ENCODE data around the gene SLC39A13.
A peak's percentile ranks its signal among the peaks of the same experiment; 100 is the strongest.

The SLC39A13 gene

DNA sequence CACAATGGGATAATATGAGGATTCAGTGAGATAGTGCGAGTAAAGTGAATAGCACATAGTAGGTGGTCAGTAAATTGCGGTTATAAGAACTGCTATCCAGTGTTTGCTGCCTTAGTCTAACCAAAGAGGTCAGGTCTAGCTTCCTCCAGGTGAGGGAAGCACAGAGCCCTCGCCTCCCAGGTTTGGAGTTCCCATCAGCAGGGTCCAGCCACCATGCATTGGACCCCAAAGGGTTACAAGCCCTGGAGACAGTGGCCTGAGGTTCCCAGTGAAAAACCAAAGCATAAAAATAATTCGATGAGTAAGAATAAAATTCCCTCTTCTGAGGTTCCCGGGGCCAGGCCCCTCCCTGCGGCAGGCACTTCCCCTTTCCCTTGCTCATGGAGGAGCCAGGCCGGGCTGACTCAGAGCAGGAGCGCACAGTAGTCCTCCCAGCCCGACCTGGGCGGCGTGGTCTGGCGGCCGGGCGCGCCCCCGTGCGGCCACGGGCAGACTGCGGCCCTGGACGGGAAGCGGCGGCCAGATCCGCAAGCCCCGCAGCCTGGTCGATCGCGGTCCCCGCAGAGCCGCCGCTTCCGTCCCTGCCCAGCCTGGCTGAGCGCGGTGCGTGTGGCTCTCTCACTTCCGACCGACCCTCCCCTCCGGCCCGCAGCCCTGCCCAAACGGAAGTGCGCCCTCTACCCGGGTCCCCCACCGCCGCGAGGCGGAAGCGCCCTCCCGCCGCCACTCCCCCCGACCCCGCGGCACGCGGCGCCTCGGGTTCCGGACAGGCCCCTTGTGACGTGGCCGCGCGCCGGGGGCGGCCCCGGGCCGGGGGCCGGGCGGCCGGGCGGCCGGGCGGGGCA, at the start of gene SLC39A13:
SLC39A13 (plus strand) TSS at position 845 of the 845 bp plus-strand sequence. CDS start 1,505 bp downstream, outside the sequence.
- peak; percentile 90 for DNase-seq

DNA sequence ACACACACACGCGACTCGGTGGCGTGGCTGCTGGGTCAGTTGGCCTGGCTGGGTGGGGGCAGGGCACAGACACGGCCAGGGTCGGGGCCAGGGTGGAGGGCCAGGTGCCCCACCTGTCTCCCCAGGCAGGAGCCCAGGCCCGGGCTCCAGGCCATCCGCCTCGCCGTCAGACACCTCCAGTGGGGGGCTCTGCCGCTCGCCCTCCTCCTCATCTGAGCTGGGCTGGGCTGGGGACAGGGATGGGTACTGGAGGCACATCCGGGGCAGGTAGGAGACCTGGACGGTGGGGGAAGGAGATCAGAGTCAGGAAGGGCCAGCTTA, 49.7 kb upstream of the SLC39A13 start:
- DNase-seq = no peak

DNA sequence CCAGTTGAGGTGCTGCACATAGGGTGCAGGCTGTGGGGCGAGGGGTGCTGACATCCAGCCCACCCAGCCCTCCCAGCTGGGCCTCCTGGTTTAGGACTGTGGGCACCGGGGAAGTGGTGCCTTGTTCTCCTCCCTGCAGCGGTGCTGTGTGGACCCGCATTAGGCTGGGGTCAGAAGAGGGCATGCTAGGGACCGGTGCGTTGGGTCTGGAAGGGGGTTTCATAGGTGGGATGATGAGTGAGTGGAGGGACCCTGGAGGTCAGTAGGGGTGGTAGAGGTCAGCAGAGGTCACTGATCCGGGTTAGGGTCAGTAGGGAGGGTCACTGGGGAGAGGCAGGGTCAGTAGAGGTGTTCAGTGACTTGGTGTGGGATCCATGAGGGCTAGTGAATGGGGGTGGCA, 49.2 kb upstream of the SLC39A13 start:
- no peak for DNase-seq

DNA sequence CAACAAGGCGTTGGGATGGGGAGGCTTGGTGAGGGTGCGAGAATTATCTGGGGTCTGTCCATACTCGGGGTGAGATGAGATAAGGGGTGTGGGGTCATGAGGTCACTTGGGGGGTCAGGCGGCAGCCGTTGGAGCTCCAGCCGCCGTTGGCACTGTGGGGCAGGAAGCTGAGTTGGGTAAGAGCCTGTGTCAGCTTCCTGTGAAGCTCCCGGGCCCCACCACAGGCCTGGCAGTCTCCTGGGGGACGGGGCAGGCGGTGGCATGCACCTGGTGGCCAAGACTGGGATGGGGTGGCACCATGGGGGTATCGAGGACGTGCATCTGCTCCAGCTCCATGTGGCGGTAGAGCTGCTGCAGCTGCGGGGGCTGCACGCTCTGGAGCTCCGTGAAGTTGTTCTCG, 48.8 kb upstream of the SLC39A13 start:
- DNase-seq = no peak

DNA sequence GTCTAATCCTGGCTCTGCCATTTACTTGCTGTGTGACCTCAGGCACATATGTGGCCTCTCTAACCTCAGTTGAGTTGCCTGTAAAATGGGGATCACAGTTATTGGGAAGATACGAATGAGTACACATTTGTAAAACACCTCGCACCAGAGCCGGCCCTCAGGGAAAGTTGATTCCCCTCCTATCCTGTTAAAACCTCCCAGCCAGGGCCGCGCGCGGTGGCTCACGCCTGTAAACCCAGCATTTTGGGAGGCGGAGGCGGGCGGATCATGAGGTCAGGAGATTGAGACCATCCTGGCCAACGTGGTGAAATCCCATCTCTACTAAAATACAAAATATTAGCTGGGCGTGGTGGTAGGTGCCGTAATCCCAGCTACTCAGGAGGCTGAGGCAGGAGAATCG, 48.0 kb upstream of the SLC39A13 start:
- DNase-seq = no peak

DNA sequence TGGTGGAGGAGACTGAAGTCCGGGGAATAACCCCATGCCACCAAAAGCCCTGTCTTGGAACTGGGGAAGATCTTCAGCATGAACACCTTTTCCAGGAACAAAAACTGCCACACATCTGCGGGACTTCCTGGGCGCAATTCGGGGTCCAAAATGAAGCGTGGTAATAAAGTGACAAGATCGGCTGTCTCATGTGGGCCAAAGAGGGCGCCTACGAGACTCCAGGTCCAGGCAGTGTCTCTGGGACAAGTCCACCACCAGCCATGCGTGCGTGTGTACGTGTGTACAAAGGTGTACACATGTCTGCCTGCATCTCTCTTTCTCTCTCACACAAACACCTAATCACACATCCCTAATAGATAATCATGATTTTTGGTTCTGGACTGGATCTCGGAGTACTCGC, 47.0 kb upstream of the SLC39A13 start:
- no peak for DNase-seq

DNA sequence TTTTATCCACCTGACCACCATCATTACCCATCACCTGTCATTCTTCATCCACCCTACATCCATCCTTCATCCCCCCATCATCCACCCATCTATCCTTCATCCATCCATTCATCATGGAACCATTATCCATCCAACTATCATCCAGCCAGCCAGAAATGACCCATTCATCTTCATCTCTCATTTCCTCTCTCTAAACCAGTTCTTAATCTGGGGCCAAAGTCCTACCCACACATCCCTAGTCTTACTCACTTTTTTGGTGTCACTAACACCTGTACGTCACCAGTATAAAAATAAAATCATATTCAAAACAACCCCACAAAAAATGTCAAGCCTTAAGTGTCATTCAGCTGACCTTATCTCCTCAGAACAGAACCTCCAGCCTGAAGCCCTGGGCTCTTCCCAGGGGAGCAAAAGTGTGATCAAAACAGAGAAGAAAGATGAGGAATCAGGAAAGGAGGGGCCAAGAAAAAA, 42.3 kb upstream of the SLC39A13 start:
- no peak for DNase-seq

DNA sequence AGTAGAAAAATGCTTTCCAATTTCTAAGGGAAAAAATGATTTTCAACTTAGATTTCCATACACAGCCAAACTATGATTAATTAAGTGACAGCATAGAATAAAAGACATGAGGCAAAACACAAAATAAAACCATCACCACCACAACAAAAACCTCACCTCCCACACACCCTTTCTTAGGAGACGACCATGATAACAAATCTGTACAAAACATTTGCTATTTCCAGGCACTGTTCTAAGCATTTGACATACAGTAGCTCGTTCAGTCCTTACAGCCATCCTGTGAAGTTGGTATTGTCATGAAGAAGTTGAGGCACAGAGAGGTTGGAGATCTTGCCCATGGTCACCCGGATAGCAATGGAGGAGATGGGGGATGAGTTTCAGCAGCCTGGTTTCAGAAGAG, 38.7 kb upstream of the SLC39A13 start:
- no peak for DNase-seq

DNA sequence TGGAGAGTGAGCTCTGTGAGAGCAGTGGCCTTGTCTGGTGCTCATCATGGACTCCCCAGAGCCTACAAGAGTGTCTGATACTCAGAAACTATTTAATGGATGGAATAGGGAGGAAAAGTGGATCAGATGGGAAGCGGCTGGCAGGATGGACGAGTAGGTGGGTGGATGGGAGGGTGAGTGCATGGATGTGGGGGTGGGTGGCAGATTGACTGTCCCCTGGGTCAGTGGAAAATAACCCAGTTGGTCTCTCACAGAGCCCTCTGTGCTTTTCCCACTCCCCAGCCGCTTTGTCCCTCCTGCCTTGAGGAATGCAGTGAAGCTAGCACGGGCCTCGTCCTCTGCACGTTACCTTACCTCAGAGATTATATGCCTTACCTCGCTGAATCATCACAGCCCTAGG, 36.0 kb upstream of the SLC39A13 start:
- DNase-seq = no peak

DNA sequence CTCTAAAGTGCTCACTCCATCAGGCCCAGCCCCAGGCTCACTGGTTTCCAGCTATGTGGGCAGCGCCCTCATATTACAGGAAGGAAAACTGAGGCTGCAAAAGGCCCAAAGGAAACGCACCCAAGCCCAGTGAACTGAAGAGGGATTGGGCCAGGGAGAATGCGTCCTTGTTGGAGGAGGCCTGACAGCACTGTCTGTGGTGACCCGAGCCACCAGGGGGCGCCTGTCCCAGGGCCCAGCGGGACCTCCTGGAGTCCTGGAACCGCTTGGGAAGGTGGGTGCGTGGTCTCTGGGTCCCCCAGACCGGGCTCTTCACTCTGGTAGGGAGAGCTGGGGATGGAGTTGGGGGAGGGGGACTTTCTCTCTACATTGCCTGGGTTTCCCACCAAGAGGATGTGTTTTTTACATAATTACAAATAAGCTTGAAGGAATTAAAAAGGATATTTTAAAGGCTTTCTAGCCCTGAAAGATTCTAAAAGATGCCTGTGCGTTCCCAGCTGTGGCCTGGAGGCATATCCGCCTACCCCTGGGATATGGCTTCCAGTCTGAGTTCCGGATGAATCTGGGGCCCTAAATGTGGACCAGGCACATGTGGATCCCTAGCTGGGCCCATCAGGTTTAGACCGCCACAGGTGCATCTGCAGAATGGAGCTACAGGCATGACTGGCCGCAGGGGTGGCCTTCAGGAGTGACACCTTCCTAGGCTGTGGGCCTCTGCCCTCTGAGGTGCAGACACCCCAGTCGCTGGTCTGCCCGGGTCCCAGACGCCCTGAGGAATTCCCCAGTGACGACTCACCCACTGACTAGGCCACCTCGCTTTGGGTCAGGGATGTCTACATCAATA, 34.3 kb upstream of the SLC39A13 start:
- DNase-seq = peak; percentile 74

DNA sequence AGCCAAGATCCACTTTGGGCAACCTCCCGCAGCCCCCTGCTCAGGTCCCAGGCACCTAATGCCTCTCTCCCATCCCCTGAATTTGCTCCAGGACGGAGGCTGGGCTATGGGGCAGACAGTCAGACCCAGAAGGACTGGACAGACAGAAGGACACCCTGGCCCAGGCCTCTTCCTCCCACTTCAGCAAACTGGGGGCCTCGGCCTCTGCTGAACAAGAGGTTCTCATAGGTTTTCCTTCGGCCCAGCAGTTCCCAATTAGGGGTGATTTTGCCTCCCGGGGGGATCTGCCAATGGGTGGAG, 33.7 kb upstream of the SLC39A13 start:
- DNase-seq = no peak

DNA sequence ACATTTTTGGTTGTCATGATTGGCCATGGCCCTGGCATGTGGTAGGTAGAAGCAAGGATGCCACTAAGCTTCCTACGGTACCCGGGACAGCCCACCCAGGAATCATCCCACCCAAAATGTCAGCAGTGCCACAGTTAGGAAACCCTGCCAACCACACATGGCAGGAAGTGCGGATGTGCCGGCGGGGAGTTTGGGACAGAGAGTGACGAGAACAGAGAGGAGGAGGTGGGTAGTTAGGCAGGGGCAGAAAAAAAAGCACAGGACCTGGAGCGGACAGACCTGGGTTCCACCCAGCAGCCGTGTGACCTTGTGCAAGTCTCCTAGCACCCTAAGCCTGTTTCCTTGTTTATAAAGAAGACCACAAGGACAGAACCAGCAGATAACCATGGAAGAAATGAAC, 33.4 kb upstream of the SLC39A13 start:
- DNase-seq = no peak

DNA sequence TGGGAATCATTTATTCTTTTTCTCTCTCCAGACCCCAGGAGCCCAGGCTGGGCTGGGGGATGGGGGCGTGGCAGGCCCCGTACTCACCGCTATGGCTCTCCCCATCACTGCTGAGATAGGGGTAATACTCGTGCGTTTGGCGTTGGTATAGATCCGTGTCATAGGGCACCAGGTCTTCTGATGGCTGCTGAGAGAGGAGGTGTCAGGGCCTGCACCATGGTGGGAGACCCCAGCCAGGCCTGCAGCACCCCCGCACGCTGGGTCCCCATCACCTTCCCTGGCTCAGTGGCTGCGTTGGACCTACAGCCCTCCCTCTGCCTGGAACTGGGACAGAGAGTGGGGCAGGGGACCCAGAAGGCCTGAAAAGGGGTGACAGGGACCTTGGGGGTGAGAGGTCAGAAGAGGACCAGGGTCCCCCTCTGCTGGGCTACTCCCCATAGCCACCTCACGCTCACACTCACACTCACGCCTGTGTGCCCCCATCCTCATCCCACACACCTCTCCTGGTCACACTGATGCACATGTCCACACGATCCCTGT, 32.8 kb upstream of the SLC39A13 start:
- DNase-seq = no peak

DNA sequence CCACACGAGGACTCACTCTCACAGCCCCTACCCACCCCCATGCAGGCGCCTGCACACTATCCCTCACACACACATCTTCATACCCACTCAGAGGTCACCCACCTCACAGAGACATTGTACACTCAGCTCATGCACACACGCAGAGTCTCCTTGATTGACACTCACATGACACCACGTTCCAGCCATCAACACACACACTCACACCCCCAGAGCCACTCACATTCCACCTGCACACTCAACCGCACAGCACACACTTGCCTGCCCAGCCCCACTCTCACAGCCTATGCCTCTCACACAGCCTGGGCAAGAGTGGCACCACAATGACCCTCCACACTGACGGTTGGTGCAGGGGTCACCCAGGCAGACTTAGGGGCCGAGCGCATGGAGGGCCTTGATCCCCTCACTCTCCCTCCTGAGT, 32.3 kb upstream of the SLC39A13 start:
- no peak for DNase-seq

DNA sequence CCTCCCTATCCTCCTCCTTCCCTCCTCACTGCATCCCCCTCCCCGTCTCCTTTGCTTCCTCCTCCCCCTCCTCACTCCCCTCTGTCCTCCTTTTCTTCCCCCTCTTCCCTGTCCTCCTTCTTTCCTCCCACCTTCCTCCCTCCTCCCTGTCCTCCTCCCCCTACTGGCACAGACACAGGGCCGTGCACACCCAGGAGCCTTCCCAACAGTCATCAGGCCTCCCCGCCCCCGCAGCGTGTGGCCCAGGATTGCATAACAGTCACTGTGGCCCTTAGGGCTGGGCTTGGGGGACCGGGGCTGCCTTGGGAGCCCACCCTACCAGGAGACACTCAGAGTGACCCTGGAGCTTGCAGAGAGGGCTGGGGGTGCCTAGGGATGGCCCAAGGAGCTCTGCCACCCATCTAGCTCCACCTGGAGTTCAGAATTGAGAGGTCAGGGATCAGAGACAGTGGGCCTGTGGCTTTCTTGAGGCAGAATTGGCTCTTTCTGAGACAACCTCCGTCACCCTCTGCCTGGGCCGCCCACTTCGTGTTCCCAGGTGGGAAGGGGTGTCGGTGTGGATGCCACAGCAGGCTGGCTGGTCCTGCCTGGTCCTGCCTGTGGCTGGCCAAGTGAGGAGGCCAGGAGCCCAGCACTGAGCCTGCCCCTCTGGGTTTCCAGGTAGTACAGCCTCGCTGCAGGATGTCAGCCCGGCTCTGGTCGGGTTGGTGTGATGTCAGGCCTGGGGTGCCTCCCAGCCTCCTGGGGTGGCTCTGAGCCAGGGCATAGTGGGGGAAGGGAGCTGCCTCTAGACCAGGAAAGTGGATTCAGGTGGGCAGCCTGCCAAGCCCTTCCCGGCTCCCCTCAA, 31.6 kb upstream of the SLC39A13 start:
- DNase-seq = no peak

DNA sequence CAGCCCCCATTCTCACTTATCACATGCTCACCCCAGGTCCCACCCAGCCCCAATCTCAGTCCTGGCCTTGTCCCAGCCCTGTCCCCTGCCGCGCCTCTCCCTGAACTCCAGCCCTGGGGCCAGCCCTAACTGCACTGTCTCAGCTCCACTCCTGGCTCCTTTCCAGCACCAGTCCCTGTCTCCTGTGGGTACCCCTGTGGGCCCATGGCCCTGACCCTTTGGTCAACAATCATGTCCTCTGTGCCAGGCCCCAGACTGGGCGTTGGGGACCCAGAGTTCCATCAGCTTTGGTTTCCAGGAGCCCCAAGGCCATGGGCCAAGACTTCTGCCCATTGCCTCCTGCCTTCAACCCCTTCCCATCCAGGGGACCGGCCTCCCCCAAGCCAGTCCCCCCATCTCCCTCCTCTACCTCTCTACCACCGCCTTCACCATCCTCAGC, 30.8 kb upstream of the SLC39A13 start:
- no peak for DNase-seq

DNA sequence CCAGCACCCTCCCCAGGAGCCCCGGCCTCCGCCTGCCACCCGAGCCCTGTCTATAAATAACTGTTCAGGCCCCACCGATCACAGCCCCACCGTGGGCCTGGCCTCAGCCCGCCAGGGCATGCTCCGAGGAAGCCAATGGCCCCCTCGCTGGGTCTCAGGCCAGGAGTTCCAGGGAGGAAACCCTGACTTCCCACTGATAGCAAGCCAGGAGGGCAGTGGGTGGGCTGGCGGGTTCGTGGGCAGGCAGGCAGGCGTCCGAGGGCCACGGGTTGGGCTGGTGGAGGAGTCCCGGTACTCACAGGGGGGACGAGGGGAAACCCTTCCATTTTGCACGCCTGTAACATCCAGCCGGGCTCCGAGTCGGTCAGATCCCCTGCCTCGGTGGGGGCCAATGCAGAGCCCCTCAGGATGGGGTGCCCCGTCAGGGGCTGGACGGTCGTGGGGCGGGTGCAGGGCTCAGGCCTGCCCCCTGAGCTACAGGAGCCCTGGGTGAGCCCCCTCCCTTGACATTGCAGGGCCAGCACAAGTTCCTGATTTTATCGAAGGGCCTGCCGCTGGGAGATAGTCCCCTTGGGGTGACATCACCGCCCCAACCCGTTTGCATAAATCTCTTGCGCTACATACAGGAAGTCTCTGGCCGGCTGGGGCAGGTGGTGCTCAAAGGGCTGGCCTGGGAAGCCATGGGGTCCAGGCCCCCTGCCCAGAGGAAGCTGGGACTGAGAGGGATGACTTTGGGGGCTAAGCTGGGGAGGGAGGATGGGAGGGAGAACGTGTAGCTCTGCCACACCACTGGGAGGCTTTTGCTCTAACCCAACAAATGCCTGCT, 30.2 kb upstream of the SLC39A13 start, which contains the start of gene SPI1:
SPI1 (minus strand) TSS at position 538 of the 826 bp plus-strand sequence; CDS start at position 344, 194 bp downstream.
- no peak for DNase-seq

DNA sequence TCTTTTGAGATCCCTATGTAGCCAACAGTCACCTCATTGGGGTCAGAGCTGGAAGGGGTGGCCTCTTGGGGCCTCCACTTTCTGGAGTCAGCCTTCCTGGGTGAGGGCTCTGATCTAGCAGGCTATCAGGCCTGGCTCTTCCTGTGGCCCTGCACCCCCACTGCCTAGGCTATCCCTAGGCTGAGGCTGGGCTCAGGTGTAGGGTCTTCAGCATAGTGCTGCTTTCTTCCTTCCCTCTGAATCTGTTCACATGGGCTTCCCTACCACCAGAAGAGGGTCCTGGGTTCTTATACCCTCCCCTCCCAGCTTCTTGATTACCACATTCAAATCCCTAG, 29.6 kb upstream of the SLC39A13 start:
- no peak for DNase-seq

DNA sequence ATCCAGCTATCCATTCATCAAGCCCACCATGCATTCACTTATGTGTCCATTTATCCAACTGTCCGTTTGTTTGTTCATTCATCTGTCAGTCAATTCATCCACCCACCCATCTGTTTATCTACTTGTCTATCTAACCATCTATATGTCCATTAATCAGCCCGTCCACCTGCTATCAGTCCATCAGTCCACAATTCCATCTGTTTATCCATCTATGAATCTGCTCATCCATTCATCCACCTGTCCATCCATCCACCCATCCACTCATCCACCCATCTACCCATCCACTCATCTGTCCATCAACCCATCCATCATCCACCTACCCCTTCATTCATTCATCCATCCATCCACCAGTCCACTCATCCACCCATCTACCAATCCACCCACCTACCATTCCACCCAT, 29.1 kb upstream of the SLC39A13 start:
- DNase-seq = no peak

DNA sequence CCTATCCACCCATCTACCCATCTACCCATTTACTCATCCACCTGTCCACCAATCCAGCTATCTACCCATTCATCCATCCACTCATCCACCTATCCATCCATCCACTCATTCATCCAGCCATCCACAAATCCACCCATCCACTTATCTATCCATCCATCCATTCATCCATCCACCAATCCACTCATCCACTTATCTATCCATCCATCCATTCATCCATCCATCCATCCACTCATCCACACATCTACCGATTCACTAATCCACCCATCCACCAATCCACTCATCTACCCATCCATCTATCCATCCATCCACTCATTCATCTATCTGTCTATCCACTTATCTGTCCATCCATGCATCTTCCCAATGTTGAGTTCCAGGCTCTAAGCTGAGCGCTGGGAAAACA, 28.3 kb upstream of the SLC39A13 start:
- no peak for DNase-seq

DNA sequence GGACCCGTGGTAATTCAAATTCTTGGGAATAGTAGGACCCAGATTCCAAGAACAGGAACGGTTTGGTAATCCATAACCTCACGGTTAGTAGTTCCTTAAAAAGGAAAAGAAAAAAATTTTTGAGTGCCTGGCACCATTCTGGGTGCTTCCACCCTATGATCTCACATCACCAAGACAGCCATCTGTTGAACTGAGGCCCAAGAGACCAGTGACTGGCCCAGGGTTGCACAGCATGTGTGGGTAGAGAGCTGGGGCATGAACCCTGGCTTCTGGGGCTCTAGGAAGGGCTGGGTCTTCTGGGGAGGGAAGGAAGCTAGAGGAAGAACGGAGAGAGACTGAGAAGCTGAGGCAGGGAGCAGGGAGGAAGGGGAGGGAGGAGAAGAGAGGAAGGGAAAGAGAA, 25.3 kb upstream of the SLC39A13 start:
- DNase-seq = no peak

DNA sequence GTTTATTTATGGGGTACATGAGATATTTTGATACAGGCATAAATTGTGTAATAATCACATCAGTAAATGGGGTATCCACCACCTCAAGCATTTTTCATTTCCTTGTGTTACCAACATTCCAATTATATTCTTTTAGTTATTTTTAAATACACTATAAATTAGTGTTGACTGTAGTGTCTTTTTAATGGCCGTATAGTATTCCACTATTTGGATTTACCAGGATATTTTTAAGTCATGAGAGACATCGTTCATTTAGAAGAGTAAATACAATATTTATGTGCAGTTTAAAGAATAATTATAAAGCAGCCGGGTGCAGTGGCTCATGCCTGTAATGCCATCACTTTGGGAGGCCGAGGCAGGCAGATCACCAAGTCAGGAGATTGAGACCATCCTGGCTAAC, 23.9 kb upstream of the SLC39A13 start:
- DNase-seq = no peak
